H1 (cell line): Measurements from ENCODE around the gene JAKMIP1. TPM values are rescaled to one million over a fixed set of nuclear protein-coding genes. Genes with fewer than 3 reads are reported as not detected.

Source experiments
- CTCF ChIA-PET: fragments of 300-600 bp; sonication (Branson Sonifier 250); formaldehyde crosslinking; loops from one replicate; lab custom pipeline; 2021; ENCODE audit not compliant: partially characterized antibody; lab: Charles Lee
- POLR2A ChIA-PET: fragments of 300-600 bp; sonication (Branson Sonifier 250); formaldehyde crosslinking; loops from one replicate; lab custom pipeline; 2021; ENCODE audit warnings: inconsistent platforms; ENCODE audit not compliant: partially characterized antibody; lab: Charles Lee
- DNase-seq, 2 experiments: peaks; one replicate each; pipeline versions ENCODE4 v3.0.0 to v3.0.0-alpha.2; 2010 to 2022; ENCODE audit warnings: low spot score in 2 of 2, low read depth in 1 of 2, mixed read lengths in 1 of 2
- FAIRE-seq: peaks from 2 replicates; lab custom pipeline; 2011; peaks lifted over from hg19 to GRCh38; lab: Jason Lieb, UNC
- H2AFZ ChIP-seq: 2 replicates; pipeline ENCODE4 v1.8.1; 2012; ENCODE audit warnings: low read length, inconsistent platforms
- H2AK5ac ChIP-seq: 2 replicates; pipeline ENCODE4 v1.6.1; 2013; ENCODE audit warnings: low read depth, low read length
- H2BK120ac ChIP-seq: replicated peaks from 2 replicates; pipeline ENCODE3; 2013; ENCODE audit warnings: low read depth, low read length, inconsistent platforms
- H2BK12ac ChIP-seq: 2 replicates; pipeline ENCODE4 v1.6.1; 2013; ENCODE audit warnings: low read depth, low read length
- H2BK15ac ChIP-seq: 2 replicates; pipeline ENCODE4 v1.6.1; 2013; ENCODE audit warnings: low read length
- H2BK20ac ChIP-seq: 2 replicates; pipeline ENCODE4 v1.6.1; 2013; ENCODE audit warnings: low read length
- H2BK5ac ChIP-seq: 2 replicates; pipeline ENCODE4 v1.6.1; 2013; ENCODE audit warnings: low read depth, low read length
- H3K14ac ChIP-seq: 2 replicates; pipeline ENCODE4 v1.6.1; 2013; ENCODE audit warnings: inconsistent platforms; ENCODE audit not compliant: insufficient read length
- H3K18ac ChIP-seq: 2 replicates; pipeline ENCODE4 v1.6.1; 2013; ENCODE audit warnings: low read length; ENCODE audit errors: extremely low read depth
- H3K23ac ChIP-seq: 2 replicates; pipeline ENCODE4 v1.6.1; 2013; ENCODE audit warnings: inconsistent platforms; ENCODE audit not compliant: insufficient read length
- H3K23me2 ChIP-seq: 2 replicates; pipeline ENCODE4 v1.6.1; 2013; ENCODE audit warnings: low read depth, low read length
- H3K27ac ChIP-seq: 2 replicates; pipeline ENCODE4 v1.6.1; 2011; ENCODE audit warnings: low read depth, low read length, inconsistent platforms
- H3K27me3 ChIP-seq, 4 experiments: replicated peaks in 1 of 4; 1 replicate in 1 of 4; 2 replicates in 3 of 4; pipeline versions ENCODE4 v1.6.1 to v1.8.1; 2011 to 2013; ENCODE audit warnings: low read length in 3 of 4, mild to moderate bottlenecking in 3 of 4, inconsistent platforms in 2 of 4, mixed read lengths in 2 of 4, moderate library complexity in 1 of 4; ENCODE audit not compliant: control insufficient read depth in 3 of 4, insufficient read depth in 3 of 4; ENCODE audit errors: extremely low read depth in 1 of 4
- H3K36me3 ChIP-seq, 4 experiments: 2 replicates each; pipeline versions ENCODE4 v1.6.1 to v1.8.1; 2011 to 2013; ENCODE audit warnings: mild to moderate bottlenecking in 4 of 4, low read length in 3 of 4, moderate library complexity in 2 of 4, control low read depth in 1 of 4, inconsistent platforms in 1 of 4; ENCODE audit not compliant: insufficient read depth in 4 of 4, control insufficient read depth in 2 of 4
- H3K4ac ChIP-seq: replicated peaks from 2 replicates; pipeline ENCODE3; 2013; ENCODE audit warnings: low read length, low read depth, mixed read lengths, inconsistent platforms; ENCODE audit not compliant: insufficient read length
- H3K4me1 ChIP-seq, 4 experiments: replicated peaks in 1 of 4; 1 replicate in 1 of 4; 2 replicates in 3 of 4; pipeline versions ENCODE4 v1.6.1 to v1.8.1; 2011 to 2013; ENCODE audit warnings: low read length in 3 of 4, inconsistent platforms in 2 of 4, mixed read lengths in 1 of 4; ENCODE audit not compliant: insufficient read depth in 4 of 4, control insufficient read depth in 3 of 4
- H3K4me2 ChIP-seq, 2 experiments: 2 replicates each; pipeline versions ENCODE4 v1.6.1 to v1.8.1; 2011 to 2013; ENCODE audit warnings: low read depth in 2 of 2, low read length in 2 of 2, control low read depth in 1 of 2, inconsistent platforms in 1 of 2, mild to moderate bottlenecking in 1 of 2; ENCODE audit not compliant: insufficient read depth in 1 of 2
- H3K4me3 ChIP-seq, 4 experiments: fragments of 200-600, 300-600 bp in 1 of 4; sonication (generic), shearing (Covaris generic), sonication (Bioruptor Twin) in 1 of 4; 2 replicates each; pipeline versions ENCODE4 v1.5.1 to v1.8.1; 2011 to 2016; ENCODE audit warnings: low read length in 4 of 4, low read depth in 3 of 4, control low read depth in 2 of 4, inconsistent platforms in 2 of 4, mild to moderate bottlenecking in 2 of 4, mixed read lengths in 1 of 4, moderate library complexity in 1 of 4; ENCODE audit not compliant: insufficient read depth in 2 of 4; ENCODE audit errors: extremely low read depth in 1 of 4
- H3K56ac ChIP-seq: replicated peaks from 2 replicates; pipeline ENCODE3; 2013; ENCODE audit warnings: low read depth, mild to moderate bottlenecking, mixed read lengths, low read length, inconsistent platforms; ENCODE audit not compliant: insufficient read length
- H3K79me1 ChIP-seq: 2 replicates; pipeline ENCODE4 v1.6.1; 2013; ENCODE audit warnings: low read depth, low read length, control low read depth
- H3K79me2 ChIP-seq, 2 experiments: 2 replicates each; pipeline versions ENCODE4 v1.6.1 to v1.8.1; 2012 to 2013; ENCODE audit warnings: low read length in 2 of 2, mild to moderate bottlenecking in 2 of 2, inconsistent platforms in 1 of 2; ENCODE audit not compliant: insufficient read depth in 2 of 2, control insufficient read depth in 1 of 2
- H3K9ac ChIP-seq, 4 experiments: replicated peaks in 1 of 4; 1 replicate in 1 of 4; 2 replicates in 3 of 4; pipeline versions ENCODE4 v1.6.1 to v1.8.1; 2011 to 2013; ENCODE audit warnings: low read depth in 3 of 4, low read length in 3 of 4, control low read depth in 2 of 4, mild to moderate bottlenecking in 2 of 4, moderate library complexity in 2 of 4, inconsistent platforms in 1 of 4; ENCODE audit errors: extremely low read depth in 1 of 4
- H3K9me3 ChIP-seq, 2 experiments: 2 replicates each; pipeline versions ENCODE4 v1.6.1 to v1.8.1; 2012 to 2013; ENCODE audit warnings: mild to moderate bottlenecking in 2 of 2, moderate library complexity in 2 of 2, control low read depth in 1 of 2, inconsistent platforms in 1 of 2, low read depth in 1 of 2, low read length in 1 of 2, mixed read lengths in 1 of 2; ENCODE audit not compliant: insufficient read depth in 2 of 2
- H4K20me1 ChIP-seq, 2 experiments: replicated peaks in 1 of 2; 2 replicates each; pipeline versions ENCODE3 to v1.8.1; 2011 to 2013; ENCODE audit warnings: inconsistent platforms in 2 of 2, low read length in 2 of 2, mild to moderate bottlenecking in 1 of 2; ENCODE audit not compliant: insufficient read depth in 2 of 2, control insufficient read depth in 1 of 2
- H4K5ac ChIP-seq: 2 replicates; pipeline ENCODE4 v1.6.1; 2013; ENCODE audit warnings: low read length, low read depth, mixed read lengths, inconsistent platforms; ENCODE audit not compliant: insufficient read length
- H4K8ac ChIP-seq: 2 replicates; pipeline ENCODE4 v1.8.0; 2013; ENCODE audit warnings: mild to moderate bottlenecking, moderate library complexity, low read length, inconsistent platforms; ENCODE audit not compliant: insufficient read depth; ENCODE audit errors: extremely low read depth
- H4K91ac ChIP-seq: replicated peaks from 2 replicates; pipeline ENCODE3; 2013; ENCODE audit warnings: low read length, mixed read lengths, inconsistent platforms; ENCODE audit not compliant: insufficient read length
- BRCA1 ChIP-seq: IDR thresholded peaks from 2 replicates; pipeline ENCODE4 v1.6.1; 2012; ENCODE audit warnings: low read depth, low read length, improper control_type of control experiment
- CBX5 ChIP-seq: fragments of 300-800, 300-1000 bp; sonication (generic); IDR thresholded peaks from 2 replicates; pipeline ENCODE4 v1.7.1; 2016; ENCODE audit warnings: antibody characterized with exemption, low read length, low read depth
- CBX8 ChIP-seq: fragments of 300-800, 300-1000 bp; sonication (generic); IDR thresholded peaks from 2 replicates; pipeline ENCODE4 v1.7.1; 2016; ENCODE audit warnings: low read depth, low read length, borderline replicate concordance
- CHD2 ChIP-seq: IDR thresholded peaks from 2 replicates; pipeline ENCODE4 v1.6.1; 2012; ENCODE audit warnings: low read length, improper control_type of control experiment
- CTBP2 ChIP-seq: IDR thresholded peaks from 2 replicates; pipeline ENCODE4 v1.7.0; 2011; ENCODE audit warnings: borderline replicate concordance, mild to moderate bottlenecking, moderate library complexity, mixed read lengths, low read length; ENCODE audit not compliant: insufficient read depth, insufficient read length
- E2F6 ChIP-seq: IDR thresholded peaks from 2 replicates; pipeline ENCODE4 v1.6.1; 2012; ENCODE audit warnings: inconsistent platforms
- GABPA ChIP-seq: IDR thresholded peaks from 2 replicates; pipeline ENCODE4 v1.6.1; 2011; ENCODE audit warnings: mild to moderate bottlenecking, low read length, moderate library complexity, borderline replicate concordance; ENCODE audit not compliant: insufficient read depth
- HDAC2 ChIP-seq, 2 experiments: fragments of 300-600 bp in 1 of 2; sonication (generic) in 1 of 2; IDR thresholded peaks; 2 replicates each; pipeline ENCODE4 v1.6.1; 2011 to 2012; ENCODE audit warnings: low read depth in 2 of 2, low read length in 2 of 2, mild to moderate bottlenecking in 2 of 2, moderate library complexity in 2 of 2, borderline replicate concordance in 1 of 2, inconsistent platforms in 1 of 2
- JUN ChIP-seq: IDR thresholded peaks from 2 replicates; pipeline ENCODE4 v1.6.1; 2011; ENCODE audit warnings: low read depth, mild to moderate bottlenecking, improper control_type of control experiment, low read length
- JUND ChIP-seq: IDR thresholded peaks from 2 replicates; pipeline ENCODE4 v1.6.1; 2011; ENCODE audit warnings: mild to moderate bottlenecking, improper control_type of control experiment, low read length
- POU5F1 ChIP-seq: IDR thresholded peaks from 2 replicates; pipeline ENCODE4 v1.6.1; 2011; ENCODE audit warnings: low read depth, mild to moderate bottlenecking, low read length, moderate library complexity
- SIRT6 ChIP-seq: IDR thresholded peaks from one replicate; pipeline ENCODE4 v1.7.1; 2012; ENCODE audit warnings: low read length, inconsistent platforms
- SP4 ChIP-seq: IDR thresholded peaks from 2 replicates; pipeline ENCODE4 v1.6.1; 2012; ENCODE audit warnings: low read length, inconsistent platforms
- TAF7 ChIP-seq: optimal IDR thresholded peaks from 2 replicates; pipeline ENCODE3; 2011; ENCODE audit warnings: low read depth, mild to moderate bottlenecking, inconsistent platforms, low read length, moderate library complexity, borderline replicate concordance
- WGBS, 2 experiments: shearing (Covaris generic) in 1 of 2; methylation state at CpG; one replicate each; pipeline versions ENCODE4 v1.1.6 to v1.1.7; 2013 to 2015; ENCODE audit warnings: low lambda C conversion rate in 2 of 2, mixed read lengths in 2 of 2, inconsistent platforms in 1 of 2, low coverage in 1 of 2, missing lambda C conversion rate in 1 of 2; ENCODE audit not compliant: insufficient replicate concordance in 2 of 2, insufficient coverage in 1 of 2, insufficient read length in 1 of 2; ENCODE audit errors: extremely low coverage in 1 of 2, missing lambda C conversion rate in 1 of 2; 5-methylcytosine and 5-hydroxymethylcytosine counted together
- polyA plus RNA-seq, 7 experiments: library from polyadenylated mRNA; depleted of rRNA in 3 of 7; stranded (reverse) in 5 of 7; unstranded in 2 of 7; fragments of >200 nt in 5 of 7; fragments of 200-250 nt in 2 of 7; gene quantifications; 1 replicate in 5 of 7; 2 replicates in 1 of 7; 4 replicates in 1 of 7; pipeline versions ENCODE4 v1.2.1 to v1.2.3, GENCODE V29; 2011 to 2013; ENCODE audit warnings: missing spikeins in 2 of 7, mixed read lengths in 2 of 7
- total RNA-seq: library from RNA; stranded (reverse); fragmentation: NEBNext Ultra II Directional; extraction: Animal tissue kit (Norgen Biotek cat#: 25700); gene quantifications from 2 replicates; pipeline ENCODE4 v1.2.1, GENCODE V29; 2021

JAKMIP1 gene
- total and polyA plus RNA-seq, 2 of the 8 experiments (the other 6 are each of a cell fraction or from before 2014, with no cell fraction given) = 2.5 to 4.4 TPM

DNA sequence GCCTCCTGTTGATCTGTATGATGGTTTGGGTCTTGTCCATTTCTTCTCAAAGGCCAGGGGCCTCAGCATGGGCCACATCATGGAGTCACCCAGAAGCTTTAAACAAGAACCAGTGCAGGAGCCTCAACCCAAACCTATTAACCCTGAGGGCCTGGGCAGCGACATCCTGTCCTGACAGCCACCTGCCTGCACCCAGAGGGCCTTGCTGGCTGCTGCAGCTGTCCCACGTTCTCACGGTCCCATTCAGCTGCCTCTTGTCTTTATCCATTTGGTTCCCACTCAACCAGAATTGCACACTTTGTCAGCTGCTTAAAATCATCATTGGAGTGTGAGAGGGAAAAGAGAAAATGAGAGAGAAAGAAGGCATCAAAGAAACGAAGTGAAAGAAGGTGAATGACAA lies 203.7 kb downstream of the JAKMIP1 start:
- H2AK5ac ChIP-seq = no peak overlapping the region
- POLR2A ChIA-PET = no interaction called here
- no peaks in the 10 kb centered on the region for H4K20me1 ChIP-seq
- no peak overlapping the region for H2BK5ac ChIP-seq
- no peak overlapping the region for H2AFZ ChIP-seq
- CTCF ChIA-PET = interaction anchor here (0.7 to 5.2 kb wide), 13 partner anchors 12 to 335 kb away, joined by 3 to 111 read pairs (median 8); partner anchors contain the start of gene C4orf50
- H4K8ac ChIP-seq = no peak overlapping the region
- no peak overlapping the region for H3K18ac ChIP-seq
- no peak overlapping the region for H3K9ac ChIP-seq
- FAIRE-seq (no peak), DNase-seq (no peak)
- H3K4me2 ChIP-seq = no peak overlapping the region
- 0 out of 7 replicates have a peak, but pooled peaks cover 0 to 1% (median 0%) of the 10 kb centered on the region in 4 experiments for H3K27me3 ChIP-seq
- no peak overlapping the region for H4K91ac ChIP-seq
- H3K79me1 ChIP-seq = no peaks in the 10 kb centered on the region; the same call in 1 of the 2 replicates
- no peak overlapping the region for H3K27ac ChIP-seq
- no peaks in the 10 kb centered on the region for H3K79me2 ChIP-seq
- no peak overlapping the region for H3K14ac ChIP-seq
- H3K36me3 ChIP-seq = no peaks in the 10 kb centered on the region
- no peaks in the 10 kb centered on the region for H3K9me3 ChIP-seq
- H3K4me1 ChIP-seq = no peaks in the 10 kb centered on the region; a peak in 2 of 7 replicates
- no peak overlapping the region for H4K5ac ChIP-seq
- no peak overlapping the region for H2BK12ac ChIP-seq
- WGBS, 2 experiments = 67% methylated on average over 4 of the region's 4 CpGs; no CpG with 5 or more reads in 1 of the 2 experiments
- H2BK20ac ChIP-seq = no peak overlapping the region
- no peak overlapping the region for H3K56ac ChIP-seq
- no peak overlapping the region for H3K23ac ChIP-seq
- H2BK15ac ChIP-seq = no peak overlapping the region
- H2BK120ac ChIP-seq = no peak overlapping the region
- H3K23me2 ChIP-seq = no peaks in the 10 kb centered on the region
- H3K4me3 ChIP-seq = no peak overlapping the region
- no peak overlapping the region for H3K4ac ChIP-seq
- TF ChIP-seq POU5F1 (no peak), JUN (no peak), TAF7 (no peak), GABPA (no peak), SIRT6 (no peak), CBX8 (no peak), CBX5 (no peak), HDAC2 (IDR thresholded peaks at IDR 0.05; ENCODE audit: borderline replicate concordance in 1 of 2, low read depth in 2 of 2, low read length in 2 of 2) (no peak), CHD2 (no peak), E2F6 (no peak), CTBP2 (no peak), SP4 (no peak), JUND (no peak), BRCA1 (no peak)
